ENCODE results near the gene NT5C2.
"Not testable (repeated sequence)": the region's sequence is repeated elsewhere in the genome, so short reads cannot be mapped to it uniquely, and the experiment has no call there.

NT5C2 gene

GRCh38 chr10:103199488-103199887 lies 6.4 kb upstream of the NT5C2 start:
- DNase-seq, result no peak

DNA sequence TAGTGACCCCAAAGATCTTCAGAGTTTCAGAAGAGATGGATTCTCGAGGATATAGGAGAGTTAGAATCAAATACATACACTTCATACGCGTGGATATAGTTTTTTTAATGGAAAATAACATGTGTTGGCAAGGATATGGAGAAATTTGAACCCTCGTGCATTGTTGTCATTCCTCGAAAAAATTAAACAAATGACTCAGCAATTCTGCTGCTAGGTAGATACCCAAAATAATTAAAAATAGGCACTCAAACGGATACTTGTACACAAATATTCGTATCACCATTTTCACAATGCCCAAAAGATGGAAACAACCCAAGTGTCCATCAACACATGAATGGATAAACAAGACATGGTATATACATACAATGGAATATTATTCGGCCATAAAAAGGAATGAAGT lies 5.6 kb upstream of the NT5C2 start:
- no peak for DNase-seq

GRCh38 chr10:103197903-103198302 lies 4.8 kb upstream of the NT5C2 start:
- no peak for DNase-seq

DNA sequence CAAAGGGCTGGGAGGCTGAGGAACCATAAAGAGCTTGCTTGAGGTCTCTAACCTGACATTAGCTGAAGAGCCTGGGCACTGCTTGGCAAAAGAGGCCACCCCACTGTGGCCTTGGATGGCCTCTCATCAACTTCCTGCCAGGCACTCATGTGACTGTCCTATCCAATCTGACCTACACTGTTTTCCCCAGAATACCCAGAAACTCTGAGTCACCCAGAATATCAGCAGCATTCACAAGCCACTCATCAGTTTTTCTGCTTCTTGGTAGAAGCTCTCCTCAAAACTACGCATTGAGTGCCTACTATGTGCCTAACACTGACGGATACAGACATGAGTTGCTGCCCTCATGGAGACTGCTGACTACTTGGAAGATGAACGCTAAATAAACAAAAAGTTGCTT lies 4.1 kb upstream of the NT5C2 start:
- no peak for DNase-seq

GRCh38 chr10:103196516-103196915 lies 3.4 kb upstream of the NT5C2 start:
- no peak for DNase-seq

- peak; percentile 3 for DNase-seq
Observed at GRCh38 chr10:103193820-103194529, 903 bp upstream of the NT5C2 start.

DNA sequence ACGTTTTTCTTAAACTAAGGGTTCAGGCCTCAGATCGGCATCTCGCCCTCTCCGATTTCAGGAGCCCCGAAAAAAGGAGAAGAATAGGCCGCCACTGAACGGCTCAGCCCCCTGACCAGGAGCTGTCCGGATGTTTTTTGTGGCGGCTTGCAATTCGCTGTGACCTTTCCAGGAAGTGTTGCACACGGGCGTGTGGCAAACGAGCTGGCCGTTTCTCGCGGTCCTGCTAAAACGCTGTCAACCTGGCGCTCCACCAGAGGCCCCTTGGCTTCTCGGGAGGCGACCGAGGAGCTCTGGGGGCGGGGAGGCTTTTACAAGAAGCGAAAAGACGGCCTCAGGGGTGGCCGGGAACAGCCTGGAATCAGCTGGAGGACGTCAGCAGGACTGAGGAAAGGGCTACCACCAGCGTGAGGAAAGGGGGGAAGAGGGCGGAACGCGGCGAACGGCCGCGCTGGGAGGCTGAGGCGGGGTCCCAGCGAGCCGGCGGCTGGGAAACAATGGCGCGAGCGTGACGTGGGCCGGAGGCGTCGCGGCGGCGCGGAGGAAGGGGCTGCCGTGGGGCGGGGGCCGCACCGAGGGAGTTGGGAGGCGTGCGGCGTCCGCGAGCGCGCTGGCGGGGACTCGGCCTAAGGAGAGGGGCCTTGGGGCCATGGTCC lies 493 bp downstream of the NT5C2 start:
- DNase-seq, result peak; percentile 48

GRCh38 chr10:103192089-103192450 lies 1.0 kb downstream of the NT5C2 start:
- no peak for DNase-seq

GRCh38 chr10:103191198-103191597 lies 1.9 kb downstream of the NT5C2 start:
- not testable (repeated sequence) for DNase-seq

DNA sequence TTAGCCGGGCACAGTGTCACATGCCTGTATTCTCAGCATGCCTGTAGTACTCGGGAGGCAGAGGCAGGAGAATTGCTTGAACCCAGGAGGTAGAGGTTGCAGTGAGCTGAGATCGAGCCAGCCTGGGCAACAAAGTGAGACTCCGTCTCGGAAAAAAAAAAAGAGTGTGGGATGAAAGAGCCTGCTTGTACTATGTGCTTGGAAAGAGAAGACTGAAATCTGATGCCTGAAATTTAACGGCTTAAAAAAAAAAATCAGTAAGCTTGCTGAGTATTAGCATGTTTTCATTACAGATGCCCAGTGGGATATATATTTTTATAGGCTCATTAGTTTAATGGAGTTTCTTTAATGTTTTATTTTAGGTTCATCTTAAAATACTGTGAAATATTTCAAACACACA lies 4.2 kb downstream of the NT5C2 start:
- no peak for DNase-seq

DNA sequence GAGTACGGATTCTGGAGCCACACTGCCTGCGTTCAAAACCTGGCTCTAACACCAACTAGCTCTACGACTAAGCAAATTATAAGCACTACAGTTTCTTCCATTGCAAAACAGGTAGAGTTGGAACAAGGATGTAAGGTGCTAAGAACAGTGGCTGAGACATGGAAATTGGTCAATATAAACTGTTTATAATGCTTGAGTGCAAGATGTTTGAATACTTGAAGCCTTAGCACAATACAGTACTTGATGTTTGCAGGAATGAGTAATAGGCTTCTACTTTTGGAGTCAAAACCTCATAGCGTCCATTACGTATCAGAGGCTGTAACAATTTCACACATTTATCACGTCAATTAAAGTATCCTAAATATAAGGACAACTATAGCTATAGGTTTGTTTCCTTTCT lies 6.9 kb downstream of the NT5C2 start:
- no peak for DNase-seq

DNA sequence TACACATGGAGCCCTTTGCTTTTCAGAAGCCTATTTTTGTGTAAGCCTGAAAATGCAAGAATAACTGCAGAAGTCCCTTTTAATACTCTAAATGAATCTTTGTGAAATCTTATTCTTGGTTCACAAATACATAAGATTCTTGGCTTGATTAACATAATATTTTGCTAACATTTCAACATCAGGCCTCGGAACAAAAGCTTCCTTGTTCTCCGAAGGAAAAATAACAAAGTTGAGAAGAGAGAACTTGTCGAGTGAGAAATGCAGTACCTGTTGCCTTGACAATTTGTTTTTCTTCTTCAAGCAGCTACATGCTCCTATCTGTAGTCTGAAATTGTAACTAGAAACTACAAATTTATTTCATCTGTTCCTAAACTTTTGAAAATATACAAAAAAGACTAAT lies 8.5 kb downstream of the NT5C2 start:
- DNase-seq, result no peak

DNA sequence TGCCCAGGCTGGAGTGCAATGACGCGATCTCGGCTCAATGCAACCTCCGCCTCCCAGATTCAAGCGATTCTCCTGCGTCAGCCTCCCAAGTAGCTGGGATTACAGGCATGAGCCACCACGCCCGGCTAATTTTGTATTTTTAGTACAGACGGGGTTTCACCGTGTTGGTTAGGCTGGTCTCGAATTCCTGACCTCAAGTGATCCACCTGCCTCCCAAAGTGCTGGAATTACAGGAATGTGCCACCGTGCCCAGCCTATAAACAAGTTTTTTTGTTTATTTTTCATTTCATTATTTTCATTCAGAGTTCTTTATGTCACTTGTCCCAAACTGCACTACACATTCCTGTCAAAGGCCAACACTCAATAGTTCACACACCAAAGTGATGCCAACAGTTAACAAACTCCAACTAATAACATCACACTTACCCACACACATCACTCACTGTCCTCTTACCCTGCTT lies 9.1 kb downstream of the NT5C2 start:
- not testable (repeated sequence) for DNase-seq

DNA sequence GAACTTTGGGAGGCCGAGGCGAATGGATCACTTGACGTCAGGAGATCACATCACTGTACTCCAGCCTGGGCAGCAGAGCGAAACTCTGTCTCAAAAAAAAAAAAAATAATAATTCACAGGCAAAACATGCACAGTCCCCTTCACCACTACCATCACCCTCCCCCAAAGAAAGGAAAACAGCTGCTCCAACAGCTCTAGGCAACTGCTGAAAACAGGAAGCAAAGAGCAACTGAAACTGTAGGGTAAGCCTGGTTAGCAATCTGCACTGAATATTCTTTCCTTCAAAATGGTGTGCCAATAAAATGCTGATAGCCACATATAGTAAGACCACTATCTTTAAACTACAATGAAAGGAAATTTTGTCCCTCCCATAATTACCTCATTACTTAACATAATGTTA lies 11.8 kb downstream of the NT5C2 start:
- no peak for DNase-seq

DNA sequence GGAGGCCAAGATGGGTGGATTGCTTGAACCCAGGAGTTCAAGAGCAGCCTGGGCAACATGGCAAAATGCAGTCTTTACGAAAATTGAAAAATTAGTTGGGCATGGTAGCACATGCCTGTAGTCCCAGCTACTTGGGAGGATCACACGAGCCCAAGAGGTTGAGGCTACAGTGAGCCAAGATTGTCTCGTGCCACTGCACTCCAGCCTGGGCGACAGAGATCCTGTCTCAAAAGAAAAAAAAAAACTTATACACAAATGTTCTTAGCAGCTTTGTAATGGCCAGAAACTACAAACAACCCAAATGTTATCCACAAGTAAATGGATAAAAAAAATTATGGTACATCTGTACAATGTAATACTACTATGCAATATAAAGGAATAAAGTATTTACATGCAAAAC lies 12.6 kb downstream of the NT5C2 start:
- DNase-seq, result no peak

GRCh38 chr10:103177123-103177522 lies 15.9 kb downstream of the NT5C2 start:
- DNase-seq, result no peak

DNA sequence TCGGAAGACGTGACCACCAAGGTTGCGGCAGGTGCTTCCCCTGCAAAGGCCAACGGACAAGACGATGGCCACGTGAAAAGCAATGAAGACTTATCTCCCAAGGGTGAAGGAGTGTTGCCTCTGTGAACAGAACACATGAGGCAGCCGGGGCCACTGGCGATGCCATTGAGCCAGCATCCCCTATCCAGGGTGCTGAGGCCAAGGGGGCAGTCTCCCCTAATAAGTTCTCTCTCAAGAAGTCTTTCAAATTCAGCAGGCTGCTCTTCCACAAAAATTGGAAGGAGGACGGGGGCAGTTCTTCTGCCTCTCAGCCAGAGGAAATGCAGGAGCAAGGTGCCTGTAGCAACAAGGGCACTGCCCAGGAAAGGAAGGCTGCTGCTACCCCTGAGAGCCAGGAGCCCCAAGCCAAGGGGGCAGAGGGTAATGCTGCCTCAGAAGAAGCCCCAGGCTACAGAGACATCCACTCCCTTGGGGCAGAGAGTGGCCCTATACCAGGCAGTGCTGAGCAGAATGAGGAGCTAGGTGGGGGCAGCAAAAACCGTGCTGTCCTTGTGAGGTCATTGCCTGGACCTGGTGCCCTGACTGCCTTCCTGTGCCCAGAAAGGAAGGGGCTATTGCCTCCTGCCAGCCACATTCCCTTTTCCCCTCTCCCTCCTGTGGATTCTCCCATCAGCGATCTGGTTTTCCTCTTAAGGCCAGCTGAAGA lies 17.3 kb downstream of the NT5C2 start:
- DNase-seq, result no peak

DNA sequence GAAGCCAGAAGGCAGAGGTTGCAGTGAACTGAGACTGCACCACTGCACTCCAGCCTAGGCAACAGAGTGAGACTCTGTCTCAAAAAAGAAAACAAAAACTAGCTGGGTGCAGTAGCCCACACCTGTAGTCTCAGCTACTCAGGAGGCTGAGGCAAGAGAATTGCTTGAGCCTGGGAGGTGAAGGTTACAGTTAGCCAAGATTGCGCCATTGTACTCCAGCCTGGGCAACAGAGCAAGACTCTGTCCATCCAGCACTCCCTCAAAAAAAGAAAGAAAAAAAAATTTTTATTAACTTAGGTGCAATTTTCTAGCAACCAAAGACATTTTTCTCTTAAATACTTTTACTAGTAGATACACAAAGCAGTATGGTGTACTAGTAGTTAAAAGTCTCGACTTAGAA lies 18.7 kb downstream of the NT5C2 start:
- DNase-seq, result not testable (repeated sequence)

- DNase-seq, result no peak
Observed at GRCh38 chr10:103171278-103171677, 21.8 kb downstream of the NT5C2 start.

- no peak for DNase-seq
Observed at GRCh38 chr10:103168438-103168837, 24.6 kb downstream of the NT5C2 start.

DNA sequence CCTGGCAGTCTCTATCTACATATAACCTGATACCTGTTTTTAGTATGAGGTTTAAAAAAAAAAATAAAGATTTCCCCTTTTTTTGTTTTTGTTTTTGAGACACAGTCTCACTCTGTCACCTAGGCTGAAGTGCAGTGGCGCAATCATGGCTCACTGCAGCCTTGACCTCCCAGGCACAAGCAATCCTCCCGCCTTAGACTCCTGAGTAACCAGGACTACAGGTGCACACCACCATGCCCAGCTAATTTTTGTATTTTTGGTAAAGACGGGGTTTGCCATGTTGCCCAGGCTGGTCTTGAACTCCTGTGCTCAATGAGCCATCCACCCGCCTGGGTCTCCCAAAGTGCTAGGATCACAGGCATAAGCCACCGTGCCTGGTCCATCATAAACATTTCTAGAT lies 25.5 kb downstream of the NT5C2 start:
- not testable (repeated sequence) for DNase-seq

- no peak for DNase-seq
Observed at GRCh38 chr10:103166523-103166922, 26.5 kb downstream of the NT5C2 start.

GRCh38 chr10:103163766-103164403 lies 29.2 kb downstream of the NT5C2 start:
- not testable (repeated sequence) for DNase-seq

DNA sequence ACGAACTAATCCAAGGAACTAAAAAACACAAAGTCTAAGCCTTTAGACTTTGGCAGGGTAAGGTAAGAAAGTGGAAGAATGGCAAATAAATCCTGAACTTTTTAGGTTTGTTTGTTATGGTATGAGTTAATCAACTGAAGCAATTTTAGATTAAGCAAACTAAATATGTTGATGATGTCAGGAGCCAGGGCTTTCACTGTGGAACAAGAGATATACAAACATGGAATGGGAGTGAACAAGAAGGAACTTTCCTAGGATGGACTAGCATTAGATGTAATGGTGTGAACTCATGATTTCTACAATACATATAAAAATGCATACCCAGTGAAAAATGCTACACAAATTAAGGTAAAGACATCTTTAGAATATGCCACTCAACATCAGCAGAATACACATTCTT lies 35.8 kb downstream of the NT5C2 start:
- no peak for DNase-seq

Measured in activated gamma-delta T cell treated with Interleukin-2 at 50 U/mL for 16 hours (primary cell).